Right forelimb (tissue), 1 donor: Measurements from ENCODE around the gene SNED1.

ENCODE experiments used
- DNase-seq: peaks from one replicate; pipeline ENCODE4 v3.0.0-alpha.2; 2018

SNED1 gene

DNA sequence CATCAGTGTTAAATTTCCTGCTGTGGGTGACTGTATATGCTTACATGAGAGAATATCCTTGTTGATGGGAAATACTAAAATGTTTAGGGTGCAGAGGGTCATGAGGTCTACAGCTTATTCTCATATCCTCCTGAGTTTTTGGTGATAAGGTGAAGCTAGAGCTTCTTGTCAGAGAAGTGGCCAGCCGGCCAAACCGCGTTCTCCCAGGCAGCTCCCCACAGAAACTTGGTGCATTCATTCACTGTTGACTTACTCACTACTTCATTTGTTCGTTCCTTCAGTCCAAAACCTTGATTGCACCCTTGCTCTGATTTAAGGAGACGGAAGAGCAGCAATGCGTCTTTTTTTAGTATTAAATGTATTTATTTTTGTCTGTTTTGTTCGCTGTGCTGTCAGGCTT is 8.7 kb downstream of the SNED1 start:
- no peak for DNase-seq

DNA sequence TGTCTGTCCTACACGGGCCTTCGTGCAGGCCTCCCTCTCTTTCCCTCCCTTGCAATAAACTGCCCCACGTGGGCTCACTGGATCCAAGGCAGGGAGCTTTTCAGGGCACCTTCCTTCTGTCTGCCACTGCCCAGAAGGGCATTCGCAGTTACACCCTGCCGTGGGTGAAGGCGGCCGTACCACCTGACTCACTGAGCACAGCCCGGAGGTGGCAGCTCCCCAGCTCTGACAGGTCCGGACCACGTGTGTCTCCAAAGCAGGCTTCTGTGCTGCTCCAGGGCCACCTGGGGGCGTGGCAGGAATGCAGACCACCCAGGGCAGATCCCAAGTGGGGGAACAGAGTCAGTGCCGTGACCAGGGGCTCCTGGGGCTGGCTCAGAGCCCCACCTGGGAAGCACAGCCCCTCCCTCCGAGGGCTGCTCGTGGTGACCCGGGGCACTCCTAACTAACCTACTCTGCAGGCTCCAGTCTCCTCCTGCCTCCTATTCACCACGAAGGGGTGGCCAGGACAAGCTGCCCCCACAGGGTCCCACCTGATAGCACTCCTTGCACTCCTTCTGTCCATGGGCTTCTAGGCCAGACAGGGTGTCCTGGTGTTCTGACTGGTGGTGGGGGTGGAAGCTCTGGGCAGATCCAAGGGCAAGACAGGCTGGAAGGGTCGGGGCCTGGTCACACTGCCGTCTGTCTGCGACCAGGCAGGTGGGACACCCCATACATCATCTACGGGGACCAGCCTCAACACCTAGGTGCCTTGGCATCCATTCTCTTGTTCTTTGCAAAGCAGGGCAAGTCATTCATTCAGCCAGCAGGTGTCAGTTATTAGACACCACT is 9.7 kb downstream of the SNED1 start:
- DNase-seq = no peak

DNA sequence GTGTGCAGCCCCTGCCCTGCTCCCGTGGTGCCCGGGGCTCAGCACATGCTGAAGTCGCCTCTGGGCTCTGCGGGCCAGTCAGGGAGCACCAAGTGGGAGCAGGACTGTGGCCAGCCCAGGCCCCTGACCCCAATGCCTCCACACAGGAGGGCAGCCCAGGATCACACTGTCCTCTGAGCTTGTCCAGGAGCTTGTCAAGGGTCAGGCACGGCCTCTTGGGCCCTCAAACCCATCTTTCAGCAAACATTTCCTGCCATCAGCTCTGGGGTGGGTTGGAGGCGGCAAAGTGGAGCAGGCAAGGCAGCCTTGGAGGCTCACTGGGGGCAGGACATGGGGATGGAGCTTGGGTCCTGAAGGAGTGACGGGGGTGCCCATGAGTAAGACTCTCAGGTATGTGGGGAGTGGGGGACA is 10.3 kb downstream of the SNED1 start:
- no peak for DNase-seq

DNA sequence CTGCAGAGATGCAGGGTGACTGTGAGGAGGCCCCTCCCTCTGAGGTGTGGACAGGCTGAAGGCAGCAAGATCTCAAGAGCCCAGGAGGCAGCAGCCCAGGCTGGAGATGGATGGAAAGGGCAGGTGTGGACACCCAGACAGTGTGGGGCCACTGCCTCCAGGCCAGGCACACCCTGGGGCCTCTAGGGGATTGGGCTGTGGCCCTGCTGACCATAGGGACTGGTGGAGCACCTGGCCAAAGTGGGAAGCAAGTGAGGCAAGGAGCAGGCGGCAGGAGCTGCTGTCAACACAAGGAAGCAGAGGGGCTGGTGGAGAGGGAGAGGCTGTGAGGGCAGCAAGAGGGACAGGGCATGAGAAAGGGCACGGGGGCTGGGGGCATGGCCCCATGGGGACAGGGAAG is 10.8 kb downstream of the SNED1 start:
- DNase-seq = no peak

DNA sequence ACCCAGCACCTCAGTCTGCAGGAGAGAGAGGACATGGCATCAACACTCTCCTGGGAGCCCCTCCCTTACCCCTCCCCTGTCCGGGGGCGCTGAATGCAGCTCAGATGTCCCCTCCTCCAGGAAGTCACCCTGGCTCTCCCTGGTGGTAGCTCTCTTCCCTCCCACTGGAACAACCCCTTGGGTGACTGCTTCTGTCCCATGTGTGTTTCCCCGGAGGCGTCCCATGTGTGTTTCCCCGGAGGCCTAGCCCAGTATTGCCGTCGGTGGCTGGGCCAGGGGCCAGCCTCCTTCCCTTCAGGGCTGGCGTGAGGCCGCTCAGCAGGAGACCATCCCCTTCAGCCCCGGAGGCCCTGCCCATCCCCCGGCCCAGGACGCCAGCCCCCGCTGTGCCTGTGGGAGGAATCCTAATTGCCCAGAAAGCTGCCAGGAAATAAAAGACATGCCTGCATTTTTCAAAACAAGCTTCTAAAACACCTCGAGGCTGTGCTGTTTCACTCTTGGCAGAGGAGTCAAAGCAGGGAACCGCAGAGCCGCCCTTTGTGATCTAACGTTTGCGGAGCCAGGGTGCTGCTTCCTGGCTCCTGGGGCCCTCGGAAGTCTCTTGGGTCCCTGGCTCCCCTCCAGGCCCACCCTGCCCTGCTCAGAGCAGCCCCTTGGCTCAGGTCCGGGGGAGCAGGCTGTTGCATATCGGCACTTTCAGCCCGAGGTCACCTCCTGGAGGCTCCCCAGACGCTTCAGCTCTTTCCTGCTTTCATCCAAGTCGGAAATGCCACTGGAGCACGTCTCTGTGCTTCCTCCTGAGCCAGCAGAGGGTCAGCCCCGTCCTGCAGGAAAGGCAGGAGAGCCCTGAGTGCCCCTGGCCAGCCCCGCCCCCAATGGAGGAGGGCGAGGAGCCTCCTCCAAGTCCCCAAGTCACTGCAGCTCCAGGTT is 11.4 kb downstream of the SNED1 start:
- DNase-seq = peak; percentile 70

DNA sequence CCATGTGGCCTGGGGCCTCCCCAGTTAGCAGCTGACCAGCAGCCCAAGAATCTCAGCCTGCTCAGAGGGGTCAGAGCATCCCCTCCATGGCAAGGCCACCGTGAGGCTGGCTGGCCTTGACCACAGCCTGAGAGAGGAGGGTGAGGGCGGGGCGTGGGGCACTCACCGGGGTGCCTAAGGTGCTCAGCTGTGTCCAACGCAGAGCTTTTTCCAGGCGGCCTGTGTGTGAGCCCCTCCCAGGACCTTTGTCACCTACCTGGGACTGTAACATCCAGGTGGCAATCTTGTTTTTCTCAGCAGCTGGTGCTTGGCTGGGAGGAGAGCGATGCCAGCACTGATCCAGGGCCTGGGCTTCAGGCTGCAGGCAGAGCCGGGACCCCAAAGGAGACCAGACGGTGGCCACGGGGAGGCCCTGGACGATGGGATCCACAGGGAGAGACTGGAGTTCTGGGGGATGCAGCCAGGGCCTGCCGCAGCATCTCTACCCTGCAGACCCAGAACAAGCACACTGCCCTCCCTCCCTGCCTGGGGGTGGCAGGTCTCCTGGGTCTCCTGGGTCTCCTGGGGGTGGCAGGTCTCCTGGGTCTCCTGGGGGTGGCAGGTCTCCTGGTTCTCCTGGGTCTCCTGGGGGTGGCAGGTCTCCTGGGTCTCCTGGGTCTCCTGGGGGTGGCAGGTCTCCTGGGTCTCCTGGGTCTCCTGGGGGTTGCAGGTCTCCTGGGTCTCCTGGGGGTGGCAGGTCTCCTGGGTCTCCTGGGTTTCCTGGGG is 12.3 kb downstream of the SNED1 start:
- no peak for DNase-seq

DNA sequence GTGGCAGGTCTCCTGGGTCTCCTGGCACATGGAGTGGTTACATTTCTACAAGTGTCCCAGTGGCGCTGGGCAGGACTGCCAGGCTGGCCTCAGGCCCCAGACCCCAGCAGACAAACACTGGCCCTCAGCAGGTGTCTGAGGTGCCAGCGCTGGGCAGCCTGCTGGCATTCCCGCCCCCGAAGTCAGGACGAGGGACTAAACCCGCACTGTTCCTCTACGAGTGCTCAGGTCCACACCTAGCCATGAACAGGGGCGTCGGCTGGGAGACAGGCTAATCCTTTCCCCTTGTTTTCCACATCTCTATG is 12.8 kb downstream of the SNED1 start:
- no peak for DNase-seq

DNA sequence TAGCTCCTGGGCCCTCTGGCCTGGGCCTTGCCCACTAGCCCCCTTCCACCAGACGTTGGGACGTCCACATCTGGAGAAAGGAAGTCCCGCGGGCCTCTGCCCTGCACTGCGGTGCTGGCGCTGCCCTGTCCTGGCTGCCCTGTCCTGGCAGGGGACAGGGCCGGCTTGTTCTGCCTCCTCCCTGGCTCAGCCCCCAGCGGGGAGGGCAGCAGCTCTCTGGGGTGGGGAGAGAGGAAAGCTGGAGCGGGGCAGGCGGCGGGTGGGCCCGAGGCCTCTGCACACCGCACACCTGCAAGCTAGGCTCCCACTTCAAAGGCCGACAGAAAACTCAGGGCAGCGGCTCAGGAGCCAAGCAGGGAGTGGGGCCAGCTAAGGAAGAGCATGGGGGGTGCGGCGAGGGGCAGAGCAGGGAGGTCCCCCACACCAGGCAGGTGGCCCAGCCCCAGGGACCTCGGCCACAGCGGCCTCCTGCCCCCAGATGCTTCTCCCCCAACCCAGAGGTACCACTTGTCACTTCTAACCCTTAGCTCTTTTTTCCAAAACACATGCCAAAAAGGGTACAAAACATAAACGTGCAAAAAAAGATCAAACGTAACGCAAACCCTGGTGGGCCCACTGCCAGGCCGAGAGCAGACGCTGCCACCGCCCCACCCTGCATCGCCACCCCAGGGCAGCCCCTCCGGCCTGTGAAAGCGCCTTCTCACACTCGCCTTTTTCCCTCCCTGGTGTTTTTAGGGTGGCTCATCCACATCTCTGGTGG is 13.5 kb downstream of the SNED1 start:
- DNase-seq = no peak

DNA sequence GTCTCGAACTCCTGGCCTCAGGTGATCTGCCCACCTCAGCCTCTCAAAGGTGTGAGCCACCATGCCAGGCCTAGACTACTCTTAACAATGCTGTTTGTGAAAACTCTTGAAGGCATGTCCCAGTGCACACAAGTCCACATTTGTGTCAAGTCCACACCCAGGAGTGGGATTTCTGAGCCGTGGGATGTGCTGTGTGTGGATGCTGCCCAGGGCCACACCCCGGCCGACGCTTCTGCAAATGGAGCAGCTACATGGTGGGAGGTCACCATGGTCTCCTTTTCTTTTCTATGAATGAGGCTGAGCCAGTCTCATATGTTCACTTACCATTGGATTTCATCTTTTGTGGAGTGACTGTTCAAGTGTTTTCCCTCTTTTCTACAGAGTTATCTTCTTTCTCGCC is 15.8 kb downstream of the SNED1 start:
- DNase-seq = no peak

DNA sequence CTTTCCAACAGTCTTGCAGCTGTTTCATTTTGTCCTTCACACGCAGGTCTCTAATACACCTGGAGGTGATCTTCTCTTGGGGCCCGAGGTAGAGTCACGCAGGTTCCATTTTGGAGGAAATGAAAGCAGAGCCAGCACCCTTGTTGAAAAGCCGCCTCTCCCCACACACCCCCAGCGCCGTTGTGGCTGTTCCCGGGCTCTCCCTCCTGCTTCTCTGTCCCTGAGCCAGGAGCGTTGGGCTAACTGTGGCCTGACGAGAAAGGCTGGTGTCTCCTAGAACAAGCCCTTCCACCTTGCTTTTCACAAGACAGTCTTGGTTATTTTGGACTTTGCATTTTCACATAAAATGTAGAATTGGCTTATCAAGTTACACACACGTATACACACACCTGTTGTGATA is 16.3 kb downstream of the SNED1 start:
- no peak for DNase-seq

DNA sequence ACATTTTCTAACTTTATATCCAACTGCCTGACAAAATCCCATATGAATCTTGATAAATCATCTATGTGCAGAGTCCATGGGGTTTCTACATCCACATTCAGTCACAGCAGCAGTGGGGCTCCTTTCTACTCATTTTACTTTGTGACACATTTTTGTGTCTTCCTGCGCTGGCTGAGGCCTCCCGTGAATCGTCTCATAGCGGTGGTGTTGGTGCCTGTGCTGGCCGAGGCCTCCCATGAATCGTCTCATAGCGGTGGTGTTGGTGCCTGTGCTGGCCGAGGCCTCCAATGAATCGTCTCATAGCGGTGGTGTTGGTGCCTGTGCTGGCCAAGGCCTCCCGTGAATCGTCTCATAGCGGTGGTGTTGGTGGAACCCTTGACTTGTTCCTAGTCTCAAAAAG is 17.0 kb downstream of the SNED1 start:
- no peak for DNase-seq

DNA sequence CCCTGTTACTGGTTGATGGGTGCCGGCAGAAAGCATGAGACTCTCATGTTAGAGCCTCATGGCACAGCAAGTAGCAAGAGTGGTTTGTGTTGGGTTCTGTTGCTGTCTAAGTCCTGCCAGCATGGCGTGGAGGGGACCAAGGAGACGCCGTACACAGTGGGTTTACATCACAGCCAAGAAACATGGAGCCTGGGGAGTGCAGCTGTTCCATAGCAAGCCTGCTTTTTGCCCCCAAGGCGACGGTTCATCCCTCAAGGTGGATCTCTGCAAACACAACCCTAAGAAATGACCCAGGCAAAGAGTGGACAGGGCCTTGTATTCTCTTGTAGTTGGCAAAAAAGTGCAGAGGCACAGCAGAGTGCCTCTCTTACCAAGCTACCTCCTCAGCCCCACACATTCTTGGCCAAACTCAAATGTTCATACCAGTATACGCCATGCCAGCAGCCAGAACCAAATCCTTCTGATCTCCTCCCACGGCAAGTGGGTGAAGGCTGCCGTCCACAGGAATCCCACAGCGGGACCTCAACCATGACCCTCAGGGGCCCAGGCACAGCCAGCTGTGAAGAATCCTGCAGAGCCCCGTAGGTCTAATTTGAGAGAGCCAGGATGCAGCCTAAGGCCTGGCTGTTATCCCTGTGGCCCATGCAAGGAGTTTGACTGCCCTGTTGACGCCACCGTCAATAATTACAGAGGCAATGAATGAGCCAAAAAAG is 19.0 kb downstream of the SNED1 start:
- no peak for DNase-seq

DNA sequence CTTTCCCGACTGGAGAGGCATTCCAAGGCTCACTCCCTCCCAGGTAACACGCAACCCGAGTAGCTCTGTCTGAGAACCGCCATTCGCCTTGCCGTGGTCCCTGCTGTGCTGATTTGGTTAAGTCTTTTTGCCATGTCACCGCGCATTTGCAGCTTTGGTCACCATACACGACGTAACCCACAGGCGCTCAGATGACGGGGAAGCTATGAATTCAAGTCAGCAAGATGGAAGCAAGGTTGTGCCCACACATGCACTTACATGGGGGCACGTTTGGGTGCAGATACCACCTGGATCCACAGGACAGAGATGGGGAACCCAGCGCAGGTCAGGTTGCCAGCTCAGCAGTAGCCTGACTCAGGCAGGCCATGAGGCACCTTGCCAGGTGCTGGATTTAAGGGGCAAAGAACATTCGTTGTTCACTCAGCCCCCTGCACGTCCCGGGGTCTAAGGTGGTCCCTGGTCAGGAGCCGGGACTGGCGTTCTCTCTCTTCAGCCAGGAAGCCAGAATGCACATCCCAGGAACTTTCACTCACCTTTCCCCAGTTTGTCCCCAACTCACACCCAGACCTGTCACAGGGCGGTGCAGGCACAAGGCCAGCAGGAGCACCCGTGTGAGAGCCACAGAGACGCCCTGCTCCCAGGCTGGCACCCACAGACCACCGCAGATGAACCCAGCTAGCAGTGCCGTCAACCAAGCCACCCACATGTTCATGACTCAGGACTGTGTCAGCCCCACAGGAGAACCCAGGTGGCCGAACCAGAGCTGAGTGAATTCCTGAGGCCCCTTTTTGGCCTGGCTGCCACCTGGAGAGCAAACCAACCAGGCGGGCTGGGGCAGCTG is 19.9 kb downstream of the SNED1 start:
- DNase-seq = no peak

DNA sequence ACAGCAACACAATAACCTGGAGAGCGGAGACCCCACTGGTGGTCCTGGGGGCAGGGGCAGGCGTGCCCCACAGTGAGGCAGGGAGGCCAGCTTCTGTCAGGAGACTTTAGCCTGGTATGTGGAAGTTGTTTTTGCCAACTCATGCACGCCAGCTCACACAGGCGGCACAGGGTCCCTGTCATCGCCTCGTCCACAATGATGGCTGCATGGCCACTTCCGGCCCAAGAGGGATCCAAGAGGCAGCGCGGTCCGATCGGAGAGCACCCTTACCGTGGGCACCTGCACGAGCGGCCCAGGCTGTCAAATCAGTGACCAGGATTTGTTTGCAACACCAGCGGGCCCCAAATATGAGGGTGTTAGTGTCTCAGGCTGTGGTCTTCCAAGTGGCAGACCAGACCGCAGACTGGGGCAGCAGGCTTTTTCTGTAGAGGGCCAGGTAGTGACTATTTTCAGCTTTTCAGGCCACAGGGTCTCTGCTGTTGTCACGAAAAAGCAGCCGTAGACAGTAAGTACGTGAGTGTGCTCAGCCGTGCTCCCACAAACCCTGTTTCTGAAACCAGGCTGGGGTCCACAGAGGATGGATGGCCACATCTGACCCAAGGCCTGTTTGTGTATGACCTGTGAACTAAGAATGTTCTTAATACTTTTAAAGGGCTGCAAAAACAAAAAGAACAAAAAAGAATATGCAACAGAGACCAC is 21.2 kb downstream of the SNED1 start:
- no peak for DNase-seq

DNA sequence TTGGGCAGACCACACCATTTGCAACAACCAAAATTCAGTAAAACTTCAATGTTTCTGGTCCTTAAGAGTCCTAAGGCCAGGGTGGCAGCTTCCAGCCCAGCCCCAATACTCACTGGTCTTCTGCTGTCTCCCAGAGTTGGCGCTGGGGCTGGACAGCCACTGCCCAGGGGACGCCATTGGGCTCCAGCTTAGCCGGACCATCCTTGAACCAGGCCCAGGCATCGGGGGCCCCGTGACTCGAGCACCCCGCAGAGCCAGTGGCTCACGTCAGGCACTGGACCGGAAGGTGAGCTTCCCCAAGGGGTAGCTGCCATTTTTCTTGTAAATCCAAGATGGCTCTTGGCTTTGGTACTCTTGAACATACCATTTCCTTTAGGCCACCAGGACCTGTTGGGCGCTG is 21.8 kb downstream of the SNED1 start:
- no peak for DNase-seq

DNA sequence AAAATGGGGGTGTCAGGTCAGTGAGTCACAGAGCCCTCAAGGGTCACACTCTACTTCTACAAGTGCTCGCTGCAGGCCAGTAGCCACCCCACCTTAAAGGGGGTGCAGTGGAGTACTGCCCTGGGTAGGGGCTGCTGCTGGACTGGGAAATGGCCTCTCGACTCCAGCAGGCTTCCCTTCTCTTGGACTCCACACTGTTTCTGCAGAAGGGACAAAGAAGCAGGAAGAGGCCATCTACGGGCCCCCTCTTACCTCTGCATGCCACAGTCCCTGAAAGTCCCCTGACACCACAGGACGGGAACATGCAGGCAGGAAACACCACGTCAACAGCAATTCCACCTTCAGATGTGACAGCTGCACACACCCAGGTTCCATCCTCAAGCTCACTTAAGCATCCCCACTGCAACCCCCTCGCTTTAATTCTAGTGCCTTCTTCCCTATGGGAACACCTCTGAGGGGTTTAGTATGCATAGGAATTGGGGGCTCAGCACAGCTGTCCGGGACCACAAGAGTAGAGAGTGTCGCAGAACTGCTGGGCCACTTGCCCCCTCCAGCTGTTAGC is 22.3 kb downstream of the SNED1 start:
- no peak for DNase-seq

DNA sequence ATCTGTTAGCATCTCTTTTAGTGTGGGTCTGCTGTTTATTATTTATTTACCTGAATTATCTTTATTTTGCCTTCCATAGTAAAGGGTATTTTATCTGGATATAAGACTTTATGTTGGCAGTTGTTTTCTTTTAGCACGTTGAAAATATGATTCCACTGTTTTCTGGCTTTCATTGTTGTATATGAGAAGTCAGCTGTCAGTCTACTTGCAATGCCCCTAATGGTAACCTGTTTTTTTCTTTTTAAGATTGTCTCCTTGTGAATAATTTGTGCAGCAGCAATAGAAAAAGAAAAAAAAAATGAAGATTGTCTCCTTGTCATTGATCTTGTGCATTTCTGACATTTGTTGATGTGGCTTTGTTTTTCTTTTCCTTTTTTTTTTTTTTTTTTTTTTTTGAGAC is 27.2 kb downstream of the SNED1 start:
- DNase-seq = no peak

DNA sequence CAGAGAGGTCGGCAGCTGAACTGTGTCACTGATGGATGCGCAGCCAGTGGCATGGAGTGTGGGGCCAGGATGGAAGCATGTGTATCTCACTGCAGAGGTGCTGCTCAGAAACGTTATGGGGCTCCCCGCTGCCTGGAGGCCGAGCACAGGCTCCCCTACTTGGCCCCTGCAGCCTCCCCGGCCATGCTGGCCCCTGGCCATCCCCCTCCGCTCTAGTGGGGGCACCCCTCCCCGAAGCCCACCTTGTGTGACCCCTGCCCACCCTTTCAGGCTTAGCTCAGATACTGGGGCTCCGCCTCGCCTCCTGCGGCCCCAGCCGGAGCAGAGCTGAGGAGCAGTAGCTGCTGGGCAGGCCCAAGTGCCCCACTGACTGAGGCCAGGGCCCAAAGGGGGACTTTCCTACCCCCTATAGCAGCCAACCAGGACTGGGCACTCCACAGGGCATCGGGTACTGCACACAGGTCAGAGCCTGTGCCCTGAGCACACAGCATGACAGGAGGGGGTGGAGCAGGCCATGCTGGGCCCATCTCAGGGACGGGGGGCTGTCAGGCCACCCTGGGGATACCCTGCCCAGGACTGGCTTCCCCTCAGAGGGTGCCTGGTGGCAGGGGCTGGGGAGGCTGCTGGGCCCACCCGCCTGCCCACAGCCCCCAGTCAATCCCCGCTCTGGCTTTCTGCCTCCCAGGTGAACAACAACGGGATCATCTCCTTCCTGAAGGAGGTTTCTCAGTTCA is 31.3 kb downstream of the SNED1 start:
- no peak for DNase-seq

DNA sequence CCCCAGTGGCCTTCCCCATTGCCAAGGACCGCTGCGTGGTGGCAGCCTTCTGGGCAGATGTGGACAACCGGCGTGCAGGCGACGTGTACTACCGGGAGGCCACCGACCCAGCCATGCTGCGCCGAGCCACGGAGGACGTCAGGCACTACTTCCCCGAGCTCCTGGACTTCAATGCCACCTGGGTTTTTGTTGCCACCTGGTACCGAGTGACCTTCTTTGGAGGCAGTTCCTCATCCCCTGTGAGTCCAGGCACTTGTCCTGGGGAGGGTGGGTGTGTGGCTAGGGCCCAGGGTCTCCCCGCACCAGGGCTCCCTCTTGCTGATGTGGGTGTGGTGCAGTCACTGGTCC is 31.9 kb downstream of the SNED1 start:
- DNase-seq = no peak

DNA sequence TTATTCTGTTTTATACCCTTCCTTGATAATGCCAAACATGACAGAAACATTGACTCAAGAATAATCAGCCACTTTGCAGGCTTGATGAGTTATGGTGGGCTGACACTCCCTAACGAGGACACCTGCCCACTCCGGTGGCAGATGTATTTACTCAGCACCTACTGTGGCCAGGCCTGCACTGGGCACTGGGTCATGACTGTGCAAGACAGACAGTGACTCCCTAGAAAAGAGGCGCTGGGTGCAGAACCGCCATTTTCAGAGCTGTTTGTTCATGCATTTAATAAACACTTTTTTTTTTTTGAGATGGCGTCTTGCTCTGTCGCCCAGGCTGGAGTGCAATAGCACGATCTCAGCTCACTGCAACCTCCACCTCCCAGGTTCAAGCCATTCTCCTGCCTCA is 32.5 kb downstream of the SNED1 start:
- no peak for DNase-seq
